HAP-1 (cell line): ENCODE measurements around the gene BRIP1.

Source experiments
- DNase-seq, 2 experiments: peaks; one replicate each; pipeline ENCODE4 v3.0.0-alpha.2; 2016 to 2020; ENCODE audit warnings: low spot score in 2 of 2
- H3K27me3 ChIP-seq: fragments of 250-450 bp; sonication (Bioruptor Pico); 2 replicates; pipeline ENCODE4 v1.5.1; 2020; ENCODE audit warnings: low read depth, mild to moderate bottlenecking, moderate library complexity
- H3K36me3 ChIP-seq: fragments of 250-450 bp; sonication (Bioruptor Pico); replicated peaks from 2 replicates; pipeline ENCODE4 v1.5.1; 2020; ENCODE audit warnings: mild to moderate bottlenecking
- H3K4me1 ChIP-seq: fragments of 250-450 bp; sonication (Bioruptor Pico); 2 replicates; pipeline ENCODE4 v1.5.1; 2020; ENCODE audit warnings: mild to moderate bottlenecking
- H3K4me3 ChIP-seq: fragments of 250-450 bp; sonication (Bioruptor Pico); 2 replicates; pipeline ENCODE4 v1.5.1; 2020; ENCODE audit warnings: mild to moderate bottlenecking, moderate library complexity
- H3K9me3 ChIP-seq: fragments of 250-450 bp; sonication (Bioruptor Pico); 2 replicates; pipeline ENCODE4 v1.5.1; 2020; ENCODE audit warnings: mild to moderate bottlenecking, moderate library complexity
- in situ Hi-C: fragments of 300-500 bp; cut with MboI; formaldehyde crosslinking; loops from 3 replicates; pipeline ENCODE4 v1.14.3; 2020; ENCODE audit warnings: low sequenced_read_pairs, inconsistent platforms, mixed read lengths

The BRIP1 gene

GRCh38 chr17:61647047-61647446 lies 216.3 kb downstream of the BRIP1 start:
- in situ Hi-C loops: no loop called here
- Histone ChIP-seq H3K4me1 (no peaks in the 10 kb centered on the region), H3K4me3 (no peak overlapping the region), H3K27me3 (no peaks in the 10 kb centered on the region), H3K36me3 (no peaks in the 10 kb centered on the region), H3K9me3 (no peaks in the 10 kb centered on the region)
- DNase-seq: no peak

- Histone ChIP-seq H3K27me3 (no peaks in the 10 kb centered on the region), H3K9me3 (no peaks in the 10 kb centered on the region), H3K36me3 (no peaks in the 10 kb centered on the region), H3K4me3 (no peak overlapping the region), H3K4me1 (no peaks in the 10 kb centered on the region)
- in situ Hi-C loops: no loop called here
- no peak for DNase-seq
These were observed 216.8 kb downstream of the BRIP1 start for GRCh38 chr17:61646482-61646881.

- in situ Hi-C loops: no loop called here
- Histone ChIP-seq H3K27me3 (no peaks in the 10 kb centered on the region), H3K4me1 (no peaks in the 10 kb centered on the region), H3K4me3 (no peak overlapping the region), H3K9me3 (no peaks in the 10 kb centered on the region), H3K36me3 (no peaks in the 10 kb centered on the region)
- DNase-seq: no peak
These were observed 217.4 kb downstream of the BRIP1 start for GRCh38 chr17:61645920-61646319.

GRCh38 chr17:61644800-61645774 lies 218.2 kb downstream of the BRIP1 start:
- Histone ChIP-seq H3K27me3 (no peaks in the 10 kb centered on the region), H3K9me3 (no peaks in the 10 kb centered on the region), H3K4me1 (no peaks in the 10 kb centered on the region), H3K4me3 (no peak overlapping the region), H3K36me3 (no peaks in the 10 kb centered on the region)
- DNase-seq: no peak
- in situ Hi-C loops: no loop called here

DNA sequence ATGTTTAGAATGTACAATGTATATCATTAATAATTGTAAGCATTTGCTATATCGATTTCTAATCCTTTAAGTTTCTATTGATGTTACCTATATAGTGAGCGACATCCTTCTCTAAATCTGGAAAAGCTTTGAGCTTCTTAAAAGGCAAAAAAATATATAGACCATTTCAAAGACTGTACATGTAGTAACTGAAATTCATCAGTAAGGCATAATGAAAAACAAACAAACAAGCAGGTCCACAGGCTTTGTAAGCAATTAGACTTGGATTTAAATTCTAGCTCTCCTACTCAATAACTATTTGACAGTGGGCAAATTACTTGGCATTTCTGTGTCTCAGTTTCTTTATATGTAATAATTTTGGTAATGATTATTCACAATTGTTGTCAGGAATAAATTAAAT lies 220.6 kb downstream of the BRIP1 start:
- Histone ChIP-seq H3K36me3 (no peaks in the 10 kb centered on the region), H3K4me3 (no peak overlapping the region), H3K4me1 (no peaks in the 10 kb centered on the region), H3K9me3 (no peaks in the 10 kb centered on the region), H3K27me3 (no peaks in the 10 kb centered on the region)
- no peak for DNase-seq
- in situ Hi-C loops: no loop called here

GRCh38 chr17:61641715-61642114 lies 221.6 kb downstream of the BRIP1 start:
- in situ Hi-C loops: no loop called here
- no peak for DNase-seq
- H3K36me3 ChIP-seq: no peaks in the 10 kb centered on the region

DNA sequence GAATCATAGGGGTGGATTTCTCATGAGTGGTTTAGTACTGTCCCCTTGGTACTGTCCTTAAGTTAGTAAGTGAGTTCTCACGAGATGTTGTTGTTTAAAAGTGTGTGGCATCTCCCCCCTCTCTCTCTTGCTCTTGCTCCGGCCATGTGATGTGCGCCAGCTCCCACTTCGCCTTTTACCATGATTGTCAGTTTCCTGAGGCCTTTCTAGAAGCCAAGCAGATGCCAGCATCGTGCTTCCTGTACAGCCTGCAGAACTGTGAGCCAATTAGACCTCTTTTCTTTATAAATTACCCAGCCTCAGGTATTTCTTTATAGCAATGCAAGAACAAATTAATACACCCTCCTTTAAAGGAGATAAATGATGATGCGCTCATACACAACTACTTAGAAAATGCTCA lies 222.2 kb downstream of the BRIP1 start:
- H3K9me3 ChIP-seq: no peaks in the 10 kb centered on the region
- no peak overlapping the region for H3K4me3 ChIP-seq
- DNase-seq: no peak
- H3K27me3 ChIP-seq: no peaks in the 10 kb centered on the region
- H3K36me3 ChIP-seq: no peaks in the 10 kb centered on the region
- no peaks in the 10 kb centered on the region for H3K4me1 ChIP-seq
- in situ Hi-C loops: no loop called here

More at GRCh38 chr17:61641715-61642114, 221.6 kb downstream of the BRIP1 start:
- Histone ChIP-seq H3K27me3 (no peaks in the 10 kb centered on the region), H3K4me3 (no peak overlapping the region), H3K9me3 (no peaks in the 10 kb centered on the region), H3K4me1 (no peaks in the 10 kb centered on the region)

DNA sequence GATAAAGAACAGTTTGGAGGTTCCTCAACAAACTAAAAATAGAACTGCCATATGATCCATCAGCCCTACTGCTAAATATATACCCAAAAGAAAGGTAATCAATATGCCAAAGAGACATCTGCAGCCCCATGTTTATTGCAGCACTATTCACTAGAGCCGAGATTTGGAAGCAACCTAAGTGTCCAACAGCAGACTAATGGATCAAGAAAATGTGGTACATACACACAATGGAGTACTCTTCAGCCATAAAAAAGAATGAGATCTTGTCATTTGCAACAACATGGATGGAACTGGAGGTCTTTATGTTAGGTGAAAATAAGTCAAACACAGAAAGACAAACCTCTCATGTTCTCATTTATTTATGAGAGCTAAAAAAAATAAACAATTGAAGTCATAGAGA lies 223.5 kb downstream of the BRIP1 start:
- no peak for DNase-seq
- in situ Hi-C loops: loop anchor here (5.0 to 10.0 kb wide), 2 partner anchors 197 to 465 kb away; no protein-coding TSS in a partner anchor
- Histone ChIP-seq H3K9me3 (no peaks in the 10 kb centered on the region), H3K4me3 (no peak overlapping the region), H3K36me3 (no peaks in the 10 kb centered on the region), H3K4me1 (no peaks in the 10 kb centered on the region), H3K27me3 (no peaks in the 10 kb centered on the region)

DNA sequence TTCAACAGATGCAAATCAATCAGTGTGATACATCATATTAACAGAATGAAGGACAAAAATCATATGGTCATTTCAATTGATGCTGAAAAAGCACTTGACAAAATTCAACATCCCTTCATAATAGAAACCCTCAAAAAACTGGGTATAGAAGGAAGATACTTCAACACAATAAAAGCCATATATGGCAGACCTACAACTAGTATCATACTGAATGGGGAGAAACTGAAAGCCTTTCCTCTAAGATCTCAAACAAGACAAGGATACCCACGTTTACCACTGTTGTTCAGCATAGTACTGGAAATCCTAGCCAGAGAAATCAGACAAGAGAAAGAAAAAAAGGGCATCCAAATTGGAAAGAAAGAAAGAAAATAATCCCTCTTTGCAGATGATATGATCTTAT lies 225.2 kb downstream of the BRIP1 start:
- DNase-seq: no peak
- in situ Hi-C loops: loop anchor here (5.0 to 10.0 kb wide), 2 partner anchors 199 to 467 kb away; no protein-coding TSS in a partner anchor
- Histone ChIP-seq H3K27me3 (no peaks in the 10 kb centered on the region), H3K36me3 (no peaks in the 10 kb centered on the region), H3K9me3 (no peaks in the 10 kb centered on the region), H3K4me3 (no peak overlapping the region), H3K4me1 (no peaks in the 10 kb centered on the region)

GRCh38 chr17:61635913-61636432 lies 227.4 kb downstream of the BRIP1 start:
- Histone ChIP-seq H3K9me3 (no peaks in the 10 kb centered on the region), H3K4me1 (no peaks in the 10 kb centered on the region), H3K36me3 (no peaks in the 10 kb centered on the region), H3K4me3 (no peak overlapping the region), H3K27me3 (no peaks in the 10 kb centered on the region)
- peak; percentile 68 to 80 for DNase-seq
- in situ Hi-C loops: loop anchor here (5.0 to 10.0 kb wide), 2 partner anchors 201 to 469 kb away; no protein-coding TSS in a partner anchor

GRCh38 chr17:61634942-61635538 lies 228.3 kb downstream of the BRIP1 start:
- H3K27me3 ChIP-seq: no peaks in the 10 kb centered on the region
- no peaks in the 10 kb centered on the region for H3K9me3 ChIP-seq
- no peak for DNase-seq
- H3K4me3 ChIP-seq: no peak overlapping the region
- no peaks in the 10 kb centered on the region for H3K4me1 ChIP-seq
- in situ Hi-C loops: loop anchor here (5.0 to 10.0 kb wide), 2 partner anchors 202 to 470 kb away; no protein-coding TSS in a partner anchor
- H3K36me3 ChIP-seq: no peaks in the 10 kb centered on the region

DNA sequence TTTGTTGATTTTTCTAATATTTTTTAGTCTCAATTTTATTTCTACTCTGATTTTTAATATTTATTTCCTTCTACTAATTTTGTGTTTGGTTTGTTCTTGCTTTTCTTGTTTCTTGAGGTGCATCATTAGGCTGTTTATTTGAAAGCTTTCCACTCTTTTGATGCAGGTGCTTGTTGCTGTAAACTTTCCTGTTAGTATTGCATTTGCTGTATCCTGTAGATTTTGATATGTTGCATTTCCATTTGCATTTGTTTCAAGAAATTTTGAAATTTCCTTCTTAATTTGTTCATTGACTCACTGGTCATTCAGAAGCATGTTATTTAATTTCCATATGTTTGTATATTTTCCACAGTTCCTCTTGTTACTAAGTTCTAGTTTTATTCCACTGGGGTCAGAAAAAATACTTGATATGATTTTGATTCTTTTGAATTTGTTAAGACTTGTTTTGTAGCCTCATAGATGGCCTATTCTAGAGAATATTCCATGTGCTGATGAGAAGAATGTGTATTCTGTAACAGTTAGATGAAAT lies 229.3 kb downstream of the BRIP1 start:
- in situ Hi-C loops: loop anchor here (10.0 kb wide), 1 partner anchor 471 kb away; no protein-coding TSS in a partner anchor
- no peak for DNase-seq
- H3K4me1 ChIP-seq: no peaks in the 10 kb centered on the region
- H3K27me3 ChIP-seq: no peaks in the 10 kb centered on the region
- H3K36me3 ChIP-seq: no peaks in the 10 kb centered on the region
- no peaks in the 10 kb centered on the region for H3K9me3 ChIP-seq
- H3K4me3 ChIP-seq: no peak overlapping the region

GRCh38 chr17:61632826-61633225 lies 230.5 kb downstream of the BRIP1 start:
- H3K4me1 ChIP-seq: no peaks in the 10 kb centered on the region
- in situ Hi-C loops: loop anchor here (10.0 kb wide), 1 partner anchor 472 kb away; no protein-coding TSS in a partner anchor
- H3K4me3 ChIP-seq: no peak overlapping the region
- no peaks in the 10 kb centered on the region for H3K9me3 ChIP-seq
- H3K36me3 ChIP-seq: no peaks in the 10 kb centered on the region
- DNase-seq: no peak
- H3K27me3 ChIP-seq: no peaks in the 10 kb centered on the region
